Ascending aorta (tissue), 2 donors: ENCODE data around the gene NPPC. TPM values are rescaled to one million over a fixed set of nuclear protein-coding genes. Genes with fewer than 3 reads are reported as not detected.
A peak's percentile ranks its signal among the peaks of the same experiment; 100 is the strongest.

Experiments used
- DNase-seq, 2 donors: peaks; one replicate each; pipeline ENCODE4 v3.0.0-alpha.2; 2019; ENCODE audit warnings: low spot score in 2 of 2
- H3K27ac ChIP-seq, 2 donors: fragments of 200-600 bp; sonication (generic); one replicate each; pipeline ENCODE4 v1.5.1; 2016 to 2017; ENCODE audit warnings: mild to moderate bottlenecking in 1 of 2
- H3K27me3 ChIP-seq: fragments of 200-600 bp; sonication (generic); one replicate; pipeline ENCODE4 v1.5.1; 2017
- H3K36me3 ChIP-seq, 2 donors: fragments of 200-600 bp; sonication (generic); one replicate each; pipeline ENCODE4 v1.5.1; 2016
- H3K4me1 ChIP-seq, 2 donors: fragments of 200-600 bp; sonication (generic); one replicate each; pipeline ENCODE4 v1.5.1; 2016 to 2017; ENCODE audit warnings: mild to moderate bottlenecking in 1 of 2
- H3K4me3 ChIP-seq, 2 donors: fragments of 200-600 bp; sonication (generic); one replicate each; pipeline ENCODE4 v1.5.1; 2016 to 2017; ENCODE audit warnings: mild to moderate bottlenecking in 1 of 2
- H3K9me3 ChIP-seq, 2 donors: fragments of 200-600 bp; sonication (generic); one replicate each; pipeline ENCODE4 v1.5.1; 2016
- intact Hi-C: fragments of 100-400 bp; cut with DNase I; formaldehyde crosslinking; loops from one replicate; pipeline ENCODE4 v1.15.1; 2023
- total RNA-seq: library from RNA; depleted of rRNA; stranded (reverse); fragments of >200 nt; gene quantifications from one replicate; pipeline ENCODE4 v1.1.0, GENCODE V29; 2016
- TF ChIP-seq, protein P1 (sequence below), 3 experiments: fragments of 200-600 bp in 2 of 3; fragments of 450-650 bp in 1 of 3; sonication (generic) in 2 of 3; IDR thresholded peaks; one replicate each; pipeline ENCODE4 v1.5.1; 2016 to 2019; ENCODE audit warnings: antibody characterized with exemption in 3 of 3, mild to moderate bottlenecking in 1 of 3, moderate library complexity in 1 of 3

The NPPC gene
- total RNA-seq, 1 donor from 2014 or later, result not detected

DNA sequence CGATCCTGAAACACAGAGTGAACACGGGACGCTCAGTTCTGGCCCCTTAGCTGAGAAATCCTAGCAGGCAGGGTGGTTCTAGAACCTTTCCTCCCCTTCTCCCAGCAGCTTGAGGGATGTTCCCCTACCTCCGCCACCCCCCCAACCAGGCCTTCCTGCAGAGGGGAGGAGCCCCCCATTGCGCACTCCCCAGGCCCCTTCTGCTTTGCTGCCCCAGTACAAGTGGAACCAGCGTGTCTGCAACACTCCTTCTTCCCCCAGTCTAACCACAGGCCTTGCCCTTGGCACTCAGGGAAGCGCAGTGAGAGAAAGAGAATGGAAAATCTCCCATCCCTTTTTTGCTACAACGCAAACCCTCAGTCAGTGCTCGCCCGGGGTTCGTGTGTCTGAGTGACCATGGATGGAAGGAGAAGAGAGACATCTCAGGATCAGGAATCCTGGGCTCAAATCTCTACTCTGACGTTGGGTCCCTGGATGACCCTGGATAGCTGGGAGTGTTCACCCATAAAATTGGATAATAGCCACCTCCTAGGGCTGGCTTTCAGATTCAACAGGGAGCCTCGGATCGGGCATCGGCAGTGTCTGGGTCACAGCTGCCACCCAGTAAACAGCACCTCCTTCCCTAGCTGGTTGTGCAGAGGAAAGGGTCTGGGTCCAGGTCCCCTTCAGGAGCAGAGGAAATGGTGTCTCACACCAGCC is 3.7 kb downstream of the NPPC start:
- peak in 1 of 2 donors; percentile 40 for DNase-seq

DNA sequence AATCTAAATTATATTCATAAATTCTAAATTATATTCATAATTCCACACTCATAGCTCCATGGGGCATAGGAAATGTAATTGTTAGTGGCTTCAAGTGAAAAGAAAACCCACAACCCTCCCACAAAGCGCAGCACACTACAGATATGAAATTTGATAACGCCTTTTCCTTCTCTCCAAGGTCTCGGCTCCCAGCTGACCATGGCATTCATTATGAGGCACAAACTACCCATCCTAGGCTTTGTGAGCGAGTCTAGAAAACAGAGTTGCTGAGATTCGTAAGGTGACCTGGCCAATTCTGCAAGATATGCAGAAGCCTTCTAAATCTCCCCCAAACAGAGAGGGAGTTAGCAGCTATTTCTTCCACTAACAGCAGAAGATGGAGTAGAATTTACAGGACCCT is 5.4 kb downstream of the NPPC start:
- H3K27me3 ChIP-seq, result no peaks in the 10 kb centered on the region
- H3K36me3 ChIP-seq, result no peaks in the 10 kb centered on the region
- DNase-seq, result peak in 1 of 2 donors; percentile 33
- TF ChIP-seq, protein P1, sequence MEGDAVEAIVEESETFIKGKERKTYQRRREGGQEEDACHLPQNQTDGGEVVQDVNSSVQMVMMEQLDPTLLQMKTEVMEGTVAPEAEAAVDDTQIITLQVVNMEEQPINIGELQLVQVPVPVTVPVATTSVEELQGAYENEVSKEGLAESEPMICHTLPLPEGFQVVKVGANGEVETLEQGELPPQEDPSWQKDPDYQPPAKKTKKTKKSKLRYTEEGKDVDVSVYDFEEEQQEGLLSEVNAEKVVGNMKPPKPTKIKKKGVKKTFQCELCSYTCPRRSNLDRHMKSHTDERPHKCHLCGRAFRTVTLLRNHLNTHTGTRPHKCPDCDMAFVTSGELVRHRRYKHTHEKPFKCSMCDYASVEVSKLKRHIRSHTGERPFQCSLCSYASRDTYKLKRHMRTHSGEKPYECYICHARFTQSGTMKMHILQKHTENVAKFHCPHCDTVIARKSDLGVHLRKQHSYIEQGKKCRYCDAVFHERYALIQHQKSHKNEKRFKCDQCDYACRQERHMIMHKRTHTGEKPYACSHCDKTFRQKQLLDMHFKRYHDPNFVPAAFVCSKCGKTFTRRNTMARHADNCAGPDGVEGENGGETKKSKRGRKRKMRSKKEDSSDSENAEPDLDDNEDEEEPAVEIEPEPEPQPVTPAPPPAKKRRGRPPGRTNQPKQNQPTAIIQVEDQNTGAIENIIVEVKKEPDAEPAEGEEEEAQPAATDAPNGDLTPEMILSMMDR (IDR thresholded peaks at IDR 0.05), result no peak
- no peaks in the 10 kb centered on the region for H3K9me3 ChIP-seq
- H3K4me1 ChIP-seq, result peaks cover 3 to 5% of the 10 kb centered on the region in 2 donors
- no peak overlapping the region for H3K27ac ChIP-seq
- intact Hi-C loops, result loop anchor here (10.0 kb wide), 1 partner anchor 604 kb away; the partner anchor contains the start of genes CHRND and PRSS56
- no peak overlapping the region for H3K4me3 ChIP-seq

More for the DNA sequence above, 3.7 kb downstream of the NPPC start:
- intact Hi-C loops, result loop anchor here (10.0 kb wide), 1 partner anchor 602 kb away; the partner anchor contains the start of genes CHRND and PRSS56
- Histone ChIP-seq H3K27me3 (no peaks in the 10 kb centered on the region), H3K9me3 (no peaks in the 10 kb centered on the region), H3K4me1 (peaks cover 8 to 9% of the 10 kb centered on the region in 2 donors), H3K27ac (no peak overlapping the region), H3K36me3 (no peaks in the 10 kb centered on the region), H3K4me3 (no peak overlapping the region)
- TF ChIP-seq, protein P1 (IDR thresholded peaks at IDR 0.05), result no peak

DNA sequence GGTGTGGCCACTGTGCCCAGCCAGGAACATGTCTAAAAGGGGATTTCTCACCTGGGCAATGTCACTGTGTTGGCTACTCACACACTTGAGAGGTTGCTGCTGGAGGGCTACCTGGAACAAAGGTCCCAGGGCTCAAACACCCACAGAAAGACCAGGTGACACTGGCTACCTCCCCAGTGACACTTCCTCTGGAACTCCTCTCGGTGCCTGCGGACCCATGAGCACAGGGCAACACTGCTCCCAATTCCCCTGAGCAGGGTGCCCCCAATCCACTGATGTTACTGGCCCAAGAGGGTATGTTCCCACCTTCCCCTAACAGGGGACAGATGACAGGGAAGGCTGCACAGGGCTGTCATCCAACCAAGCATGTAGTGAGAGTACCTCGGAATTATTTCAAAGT is 5.8 kb downstream of the NPPC start:
- H3K4me3 ChIP-seq, result no peak overlapping the region
- no peaks in the 10 kb centered on the region for H3K36me3 ChIP-seq
- no peak overlapping the region for H3K27ac ChIP-seq
- peaks cover 0 to under 1% of the 10 kb centered on the region in 2 donors for H3K4me1 ChIP-seq
- peak in 1 of 2 donors; percentile 27 for DNase-seq
- H3K27me3 ChIP-seq, result no peaks in the 10 kb centered on the region
- intact Hi-C loops, result loop anchor here (10.0 kb wide), 1 partner anchor 604 kb away; the partner anchor contains the start of genes CHRND and PRSS56
- TF ChIP-seq, protein P1 (IDR thresholded peaks at IDR 0.05), result no peak
- H3K9me3 ChIP-seq, result no peaks in the 10 kb centered on the region

DNA sequence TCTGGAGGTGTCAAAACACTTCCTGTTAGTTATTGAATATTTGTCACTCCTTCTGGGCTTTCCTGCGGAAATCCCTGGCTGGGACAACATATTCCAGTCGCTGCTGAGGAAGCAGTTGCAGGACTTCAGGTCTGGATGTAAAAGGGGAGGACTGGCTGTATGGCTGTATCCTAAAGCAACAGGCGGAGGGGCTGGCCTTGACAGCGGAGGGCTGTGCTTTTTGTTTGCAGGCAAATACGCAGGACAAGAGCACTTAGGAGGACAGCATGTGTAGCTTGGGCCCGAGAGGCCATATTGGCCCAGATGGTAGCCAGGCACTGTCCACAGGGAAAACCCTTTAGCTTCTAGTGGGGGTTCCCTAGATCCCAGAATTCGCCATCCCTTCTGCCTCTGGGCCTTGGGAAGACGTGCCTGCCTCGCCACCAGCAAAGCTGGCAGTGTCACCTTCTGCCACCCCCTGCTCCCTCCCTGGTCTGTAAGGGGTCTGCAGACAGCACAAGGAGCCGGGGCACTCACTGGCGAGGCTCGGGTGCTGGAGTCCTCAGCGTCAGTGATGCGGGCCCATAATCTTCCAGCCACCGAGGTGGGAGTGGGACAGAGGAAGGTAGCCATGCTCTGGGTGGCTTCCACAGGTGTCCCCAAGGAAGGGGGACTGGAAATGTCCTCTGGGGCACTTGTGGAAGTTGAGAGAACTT is 6.7 kb downstream of the NPPC start:
- H3K4me1 ChIP-seq, result no peaks in the 10 kb centered on the region
- intact Hi-C loops, result loop anchor here (10.0 kb wide), 1 partner anchor 605 kb away; the partner anchor contains the start of genes CHRND and PRSS56
- no peaks in the 10 kb centered on the region for H3K9me3 ChIP-seq
- no peak overlapping the region for H3K27ac ChIP-seq
- H3K27me3 ChIP-seq, result no peaks in the 10 kb centered on the region
- TF ChIP-seq, protein P1 (IDR thresholded peaks at IDR 0.05), result no peak
- DNase-seq, result no peak
- H3K36me3 ChIP-seq, result no peaks in the 10 kb centered on the region
- no peak overlapping the region for H3K4me3 ChIP-seq

DNA sequence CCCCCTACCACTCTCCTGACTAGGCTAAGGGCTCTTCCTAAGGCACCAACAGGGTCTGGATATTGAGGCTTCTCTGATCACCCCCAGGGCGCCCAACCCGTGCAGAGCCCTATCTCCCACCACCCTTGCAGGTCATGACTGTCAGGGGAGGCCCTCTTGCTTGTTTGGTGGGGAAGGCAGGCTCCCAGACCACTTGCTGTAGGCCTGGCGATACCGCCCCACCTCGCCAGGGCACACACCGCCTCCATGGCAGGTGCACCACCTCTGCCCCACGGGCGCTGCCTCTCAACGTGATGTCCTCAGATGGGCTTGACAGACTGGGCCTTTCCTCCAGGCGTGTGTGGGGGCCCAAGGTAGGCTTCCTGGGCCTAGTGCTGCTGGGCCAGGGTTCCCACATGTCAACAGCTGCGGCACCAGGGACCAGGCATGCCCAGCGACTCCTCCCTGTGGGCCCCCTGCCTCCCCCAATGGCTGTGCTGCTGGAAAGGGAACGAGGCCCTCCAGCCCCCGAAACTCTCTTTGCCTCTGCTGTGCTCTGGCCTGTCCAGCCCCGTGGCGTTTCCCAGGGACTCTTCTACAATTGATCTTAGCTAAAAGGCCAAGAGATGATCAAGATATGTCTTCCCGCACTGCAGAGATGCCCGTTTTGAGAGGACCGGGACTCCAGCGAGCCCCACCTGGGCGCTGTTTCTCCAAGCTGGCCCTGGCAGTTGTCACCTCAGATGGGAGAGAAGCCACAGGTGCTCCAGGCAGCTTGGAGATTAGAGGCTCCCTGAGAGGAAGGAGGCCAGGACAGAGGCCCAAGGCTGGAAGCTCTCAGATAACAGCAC is 7.5 kb downstream of the NPPC start:
- no peaks in the 10 kb centered on the region for H3K9me3 ChIP-seq
- no peaks in the 10 kb centered on the region for H3K36me3 ChIP-seq
- H3K27ac ChIP-seq, result no peak overlapping the region
- intact Hi-C loops, result no loop called here
- no peaks in the 10 kb centered on the region for H3K4me1 ChIP-seq
- TF ChIP-seq, protein P1 (IDR thresholded peaks at IDR 0.05), result no peak
- no peak for DNase-seq
- no peaks in the 10 kb centered on the region for H3K27me3 ChIP-seq
- H3K4me3 ChIP-seq, result no peak overlapping the region
